Activated gamma-delta T cell treated with Interleukin-2 at 50 U/mL for 16 hours (primary cell): Measurements from ENCODE around the gene SULT1E1.
"Not testable (repeated sequence)": the region's sequence is repeated elsewhere in the genome, so short reads cannot be mapped to it uniquely, and the experiment has no call there.

ENCODE experiments used
- DNase-seq: peaks from one replicate; pipeline ENCODE4 v3.0.0-alpha.2; 2020

Gene SULT1E1

GRCh38 chr4:69838977-69839376 is 21.0 kb downstream of the SULT1E1 start:
- no peak for DNase-seq

GRCh38 chr4:69836287-69836686 is 23.7 kb downstream of the SULT1E1 start:
- DNase-seq = no peak

GRCh38 chr4:69835766-69836165 is 24.2 kb downstream of the SULT1E1 start:
- DNase-seq = no peak

GRCh38 chr4:69833251-69833650 is 26.7 kb downstream of the SULT1E1 start:
- DNase-seq = no peak

GRCh38 chr4:69832326-69833030 is 27.5 kb downstream of the SULT1E1 start:
- DNase-seq = no peak

- no peak for DNase-seq
Measured at GRCh38 chr4:69831646-69832325, 28.2 kb downstream of the SULT1E1 start.

- no peak for DNase-seq
Measured at GRCh38 chr4:69831270-69831627, 28.7 kb downstream of the SULT1E1 start.

GRCh38 chr4:69830560-69831269 is 29.2 kb downstream of the SULT1E1 start:
- no peak for DNase-seq

GRCh38 chr4:69830192-69830559 is 29.8 kb downstream of the SULT1E1 start:
- no peak for DNase-seq

GRCh38 chr4:69829678-69830077 is 30.3 kb downstream of the SULT1E1 start:
- no peak for DNase-seq

GRCh38 chr4:69828828-69829227 is 31.1 kb downstream of the SULT1E1 start:
- DNase-seq = no peak

GRCh38 chr4:69825056-69825455 is 34.9 kb downstream of the SULT1E1 start:
- not testable (repeated sequence) for DNase-seq

- DNase-seq = peak; percentile 41
Measured at GRCh38 chr4:69823481-69824186, 36.3 kb downstream of the SULT1E1 start.

GRCh38 chr4:69823048-69823447 is 36.9 kb downstream of the SULT1E1 start:
- DNase-seq = no peak

GRCh38 chr4:69822198-69822597 is 37.7 kb downstream of the SULT1E1 start:
- DNase-seq = no peak

- no peak for DNase-seq
Measured at GRCh38 chr4:69818060-69818639, 41.8 kb downstream of the SULT1E1 start.

- no peak for DNase-seq
Measured at GRCh38 chr4:69816236-69816635, 43.7 kb downstream of the SULT1E1 start.

- no peak for DNase-seq
Measured at GRCh38 chr4:69813628-69814027, 46.3 kb downstream of the SULT1E1 start.

GRCh38 chr4:69811166-69811565 is 48.8 kb downstream of the SULT1E1 start:
- DNase-seq = no peak

- no peak for DNase-seq
Measured at GRCh38 chr4:69800599-69800998, 59.3 kb downstream of the SULT1E1 start.

- DNase-seq = no peak
Measured at GRCh38 chr4:69799337-69799736, 60.6 kb downstream of the SULT1E1 start.

GRCh38 chr4:69793732-69794131 is 66.2 kb downstream of the SULT1E1 start:
- no peak for DNase-seq
